Endothelial cell of umbilical vein (primary cell): Measurements from ENCODE around the gene RTN4IP1. TPM values are rescaled to one million over a fixed set of nuclear protein-coding genes. Genes with fewer than 3 reads are reported as not detected.

Experiments used
- BruUV-seq: library from RNA; stranded (reverse); fragments of 400-500 nt; replicated peaks from 2 replicates; lab custom pipeline; 2021; lab: Mats Ljungman, UMichigan
- CTCF ChIA-PET: fragments of 300-600, 350-600 bp; sonication (Branson Sonifier 250); formaldehyde crosslinking; loops from one replicate; lab custom pipeline; 2021; ENCODE audit warnings: antibody characterized with exemption, inconsistent platforms; lab: Charles Lee
- POLR2A ChIA-PET: fragments of 300-600, 350-600 bp; sonication (Branson Sonifier 250); formaldehyde crosslinking; loops from one replicate; lab custom pipeline; 2021; ENCODE audit warnings: antibody characterized with exemption, inconsistent platforms; lab: Charles Lee
- DNase-seq: peaks from one replicate; pipeline ENCODE4 v3.0.0-alpha.2; 2011; ENCODE audit warnings: low read depth, low spot score
- FAIRE-seq: peaks from 2 replicates; lab custom pipeline; 2011; peaks lifted over from hg19 to GRCh38; lab: Jason Lieb, UNC
- H2AFZ ChIP-seq: 2 replicates; pipeline ENCODE4 v1.6.0; 2012; ENCODE audit warnings: low read depth, low read length, control low read depth, inconsistent platforms
- H3K27ac ChIP-seq: 2 replicates; pipeline ENCODE4 v1.5.1; 2011; ENCODE audit warnings: low read depth, mild to moderate bottlenecking, control low read depth, low read length, moderate library complexity; ENCODE audit not compliant: insufficient read depth
- H3K27me3 ChIP-seq, 2 experiments: 2 replicates each; pipeline versions ENCODE4 v1.6.0 to v1.6.1; 2011; ENCODE audit warnings: low read length in 2 of 2, mixed read lengths in 1 of 2; ENCODE audit not compliant: control insufficient read depth in 2 of 2, insufficient read depth in 2 of 2
- H3K36me3 ChIP-seq, 2 experiments: 2 replicates in 1 of 2; 3 replicates in 1 of 2; pipeline ENCODE4 v1.5.1; 2011; ENCODE audit warnings: low read length in 2 of 2, mild to moderate bottlenecking in 1 of 2, moderate library complexity in 1 of 2; ENCODE audit not compliant: control insufficient read depth in 2 of 2, insufficient read depth in 2 of 2; ENCODE audit errors: extremely low read depth in 1 of 2
- H3K4me1 ChIP-seq: 3 replicates; pipeline ENCODE4 v1.5.1; 2011; ENCODE audit warnings: mild to moderate bottlenecking, low read length; ENCODE audit not compliant: control insufficient read depth, insufficient read depth; ENCODE audit errors: extremely low read depth
- H3K4me2 ChIP-seq: 2 replicates; pipeline ENCODE4 v1.6.1; 2011; ENCODE audit warnings: low read length, control low read depth, mixed read lengths; ENCODE audit not compliant: insufficient read depth
- H3K4me3 ChIP-seq, 3 experiments: fragments of 200-600 bp in 1 of 3; sonication (generic), shearing (Covaris generic) in 1 of 3; replicated peaks in 1 of 3; 2 replicates each; pipeline ENCODE4 v1.5.1; 2011 to 2016; ENCODE audit warnings: control low read depth in 3 of 3, low read length in 3 of 3, mild to moderate bottlenecking in 2 of 3, inconsistent platforms in 1 of 3, low read depth in 1 of 3, moderate library complexity in 1 of 3; ENCODE audit not compliant: insufficient read depth in 1 of 3
- H3K79me2 ChIP-seq: 2 replicates; pipeline ENCODE4 v1.6.0; 2012; ENCODE audit warnings: low read length, inconsistent platforms; ENCODE audit not compliant: control insufficient read depth, insufficient read depth
- H3K9ac ChIP-seq: replicated peaks from 2 replicates; pipeline ENCODE3; 2011; ENCODE audit warnings: low read length, control low read depth; ENCODE audit not compliant: insufficient read depth; ENCODE audit errors: extremely low read depth
- H3K9me1 ChIP-seq: replicated peaks from 3 replicates; pipeline ENCODE4 v1.6.0; 2011; ENCODE audit warnings: mild to moderate bottlenecking, low read length; ENCODE audit not compliant: control insufficient read depth, insufficient read depth; ENCODE audit errors: extremely low read depth
- H3K9me3 ChIP-seq: replicated peaks from 2 replicates; pipeline ENCODE4 v1.5.1; 2012; ENCODE audit warnings: low read length, inconsistent platforms; ENCODE audit not compliant: control insufficient read depth, insufficient read depth
- H4K20me1 ChIP-seq: replicated peaks from 2 replicates; pipeline ENCODE3; 2011; ENCODE audit warnings: mild to moderate bottlenecking, low read length; ENCODE audit not compliant: control insufficient read depth, insufficient read depth; ENCODE audit errors: extremely low read depth
- EZH2 ChIP-seq: IDR thresholded peaks from 2 replicates; pipeline ENCODE4 v1.6.1; 2012; ENCODE audit warnings: borderline replicate concordance, low read depth, mild to moderate bottlenecking, moderate library complexity, low read length, inconsistent platforms; ENCODE audit not compliant: severe bottlenecking
- dilution Hi-C: fragments of 300-500 bp; cut with MboI; formaldehyde crosslinking; loops from one replicate; pipeline ENCODE4 v1.15.0; 2019; ENCODE audit warnings: low sequenced_read_pairs; ENCODE audit not compliant: extremely low pct_ligation_motif_present
- intact Hi-C: fragments of 100-400 bp; cut with micrococcal nuclease; formaldehyde crosslinking; loops from one replicate; pipeline ENCODE4 v1.10.0; 2022
- polyA plus RNA-seq, 4 experiments: library from polyadenylated mRNA; depleted of rRNA in 3 of 4; stranded (reverse) in 3 of 4; unstranded in 1 of 4; fragments of >200 nt; gene quantifications; 2 replicates each; pipeline versions ENCODE4 v1.2.1 to v1.2.3, GENCODE V29; 2011 to 2012; ENCODE audit warnings: missing spikeins in 1 of 4
- total RNA-seq: library from RNA; stranded (reverse); gene quantifications from 2 replicates; pipeline ENCODE4 v1.2.3, GENCODE V29; 2021
- TF ChIP-seq, protein P1 (sequence below), 2 donors: IDR thresholded peaks; 1 replicate in 1 of 2; 2 replicates in 1 of 2; pipeline ENCODE4 v1.5.1; 2011; ENCODE audit warnings: low read length in 2 of 2, mild to moderate bottlenecking in 2 of 2, moderate library complexity in 2 of 2, control low read depth in 1 of 2, inconsistent platforms in 1 of 2, low read depth in 1 of 2; ENCODE audit not compliant: insufficient read depth in 1 of 2; ENCODE audit errors: extremely low read depth in 1 of 2

RTN4IP1 gene
- total and polyA plus RNA-seq, 2 donors (not counting 3 experiments of a cell fraction or from before 2014, with no cell fraction given), result 3.9 to 5.4 TPM

DNA sequence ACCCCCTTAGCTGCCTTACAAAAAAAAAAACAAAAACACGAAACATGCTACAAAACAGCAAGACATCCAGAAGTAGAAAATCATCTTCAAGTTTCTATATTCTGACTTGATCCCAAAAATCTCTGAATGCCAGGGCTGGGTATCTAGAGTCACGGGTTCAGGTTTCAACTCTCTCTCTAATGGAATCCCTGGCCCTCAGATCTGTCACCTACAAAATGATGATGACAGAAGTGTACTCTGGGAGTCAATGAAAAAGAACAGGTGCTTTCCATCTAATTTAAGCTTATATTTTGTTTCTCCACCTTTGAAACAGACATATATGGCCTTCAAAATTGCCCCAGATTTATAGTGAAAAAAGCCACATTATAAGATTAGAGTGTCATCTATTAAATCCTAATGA lies 18.3 kb downstream of the RTN4IP1 start:
- ChIA-PET CTCF (interaction anchor here (1.6 kb wide), 1 partner anchor 368 kb away, joined by 10 read pairs; no protein-coding TSS in a partner anchor), POLR2A (no interaction called here)
- H3K27ac ChIP-seq, result no peak overlapping the region
- H3K36me3 ChIP-seq, result no peaks in the 10 kb centered on the region
- H3K27me3 ChIP-seq, result no peaks in the 10 kb centered on the region
- no peaks in the 10 kb centered on the region for H3K79me2 ChIP-seq
- DNase-seq (no peak), FAIRE-seq (no peak)
- intact Hi-C loops (no loop called here), dilution Hi-C loops (no loop called here)
- no peaks in the 10 kb centered on the region for H3K9me3 ChIP-seq
- no TSS peak for BruUV-seq
- no peaks in the 10 kb centered on the region for H3K4me1 ChIP-seq
- H4K20me1 ChIP-seq, result no peaks in the 10 kb centered on the region
- H3K4me2 ChIP-seq, result no peak overlapping the region
- no peak overlapping the region for H2AFZ ChIP-seq
- no peaks in the 10 kb centered on the region for H3K9me1 ChIP-seq
- TF ChIP-seq, protein P1, sequence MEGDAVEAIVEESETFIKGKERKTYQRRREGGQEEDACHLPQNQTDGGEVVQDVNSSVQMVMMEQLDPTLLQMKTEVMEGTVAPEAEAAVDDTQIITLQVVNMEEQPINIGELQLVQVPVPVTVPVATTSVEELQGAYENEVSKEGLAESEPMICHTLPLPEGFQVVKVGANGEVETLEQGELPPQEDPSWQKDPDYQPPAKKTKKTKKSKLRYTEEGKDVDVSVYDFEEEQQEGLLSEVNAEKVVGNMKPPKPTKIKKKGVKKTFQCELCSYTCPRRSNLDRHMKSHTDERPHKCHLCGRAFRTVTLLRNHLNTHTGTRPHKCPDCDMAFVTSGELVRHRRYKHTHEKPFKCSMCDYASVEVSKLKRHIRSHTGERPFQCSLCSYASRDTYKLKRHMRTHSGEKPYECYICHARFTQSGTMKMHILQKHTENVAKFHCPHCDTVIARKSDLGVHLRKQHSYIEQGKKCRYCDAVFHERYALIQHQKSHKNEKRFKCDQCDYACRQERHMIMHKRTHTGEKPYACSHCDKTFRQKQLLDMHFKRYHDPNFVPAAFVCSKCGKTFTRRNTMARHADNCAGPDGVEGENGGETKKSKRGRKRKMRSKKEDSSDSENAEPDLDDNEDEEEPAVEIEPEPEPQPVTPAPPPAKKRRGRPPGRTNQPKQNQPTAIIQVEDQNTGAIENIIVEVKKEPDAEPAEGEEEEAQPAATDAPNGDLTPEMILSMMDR (IDR thresholded peaks at IDR 0.05; ENCODE audit: extremely low read depth in 1 of 2, insufficient read depth in 1 of 2, low read depth in 1 of 2, low read length in 2 of 2), result no peak
- H3K9ac ChIP-seq, result no peak overlapping the region
- no peak overlapping the region for H3K4me3 ChIP-seq

DNA sequence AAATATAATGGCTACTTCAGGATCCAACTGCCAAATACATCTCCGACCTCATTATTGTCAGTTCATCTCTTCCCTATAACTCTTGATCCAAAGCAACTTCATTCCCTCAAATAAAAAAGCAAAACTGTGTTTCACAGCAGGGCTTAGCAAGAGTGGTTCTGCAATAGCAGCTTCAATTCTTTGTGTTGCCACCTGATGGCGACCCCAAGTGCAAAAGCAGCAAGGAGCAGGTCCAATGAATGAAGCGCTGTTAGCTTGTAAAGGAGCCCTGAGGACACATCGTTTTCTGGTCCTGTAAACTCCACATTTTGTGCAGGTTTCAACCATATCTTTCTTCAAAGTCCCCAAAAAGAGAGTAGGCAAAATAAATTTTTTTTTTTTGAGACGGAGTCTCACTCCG lies 19.6 kb downstream of the RTN4IP1 start:
- no peaks in the 10 kb centered on the region for H3K4me1 ChIP-seq
- no peaks in the 10 kb centered on the region for H3K27me3 ChIP-seq
- no peaks in the 10 kb centered on the region for H4K20me1 ChIP-seq
- H3K9me3 ChIP-seq, result no peaks in the 10 kb centered on the region
- H3K27ac ChIP-seq, result no peak overlapping the region
- no peak for DNase-seq
- no peaks in the 10 kb centered on the region for H3K79me2 ChIP-seq
- no peak overlapping the region for H3K4me3 ChIP-seq
- H3K9ac ChIP-seq, result no peak overlapping the region
- FAIRE-seq, result no peak
- BruUV-seq, result no TSS peak
- intact Hi-C loops (no loop called here), dilution Hi-C loops (no loop called here)
- H2AFZ ChIP-seq, result no peak overlapping the region
- no peak overlapping the region for H3K4me2 ChIP-seq
- no peaks in the 10 kb centered on the region for H3K9me1 ChIP-seq
- POLR2A ChIA-PET, result no interaction called here
- CTCF ChIA-PET, result interaction anchor here (0.9 to 2.9 kb wide), 7 partner anchors 11 to 388 kb away, joined by 3 to 34 read pairs (median 3); no protein-coding TSS in a partner anchor
- TF ChIP-seq, protein P1 (IDR thresholded peaks at IDR 0.05; ENCODE audit: extremely low read depth in 1 of 2, insufficient read depth in 1 of 2, low read depth in 1 of 2, low read length in 2 of 2), result peak in 1 of 2 donors; percentile 27
- TF ChIP-seq EZH2, result no peak
- H3K36me3 ChIP-seq, result no peaks in the 10 kb centered on the region
